ENCODE data around the gene SPATA32.

- TF ChIP-seq CTCF (IDR thresholded peaks at IDR 0.05) (no peak), POLR2AphosphoS5 (IDR thresholded peaks at IDR 0.05) (no peak), POLR2A (IDR thresholded peaks at IDR 0.05) (no peak)
Observed at GRCh38 chr17:45256114-45256966, 5.6 kb downstream of the SPATA32 start.

Measured in breast epithelium (tissue), 3 donors.